ENCODE data around the gene PXT1.
"Not testable (repeated sequence)": the region's sequence is repeated elsewhere in the genome, so short reads cannot be mapped to it uniquely, and the experiment has no call there.

PXT1 gene

DNA sequence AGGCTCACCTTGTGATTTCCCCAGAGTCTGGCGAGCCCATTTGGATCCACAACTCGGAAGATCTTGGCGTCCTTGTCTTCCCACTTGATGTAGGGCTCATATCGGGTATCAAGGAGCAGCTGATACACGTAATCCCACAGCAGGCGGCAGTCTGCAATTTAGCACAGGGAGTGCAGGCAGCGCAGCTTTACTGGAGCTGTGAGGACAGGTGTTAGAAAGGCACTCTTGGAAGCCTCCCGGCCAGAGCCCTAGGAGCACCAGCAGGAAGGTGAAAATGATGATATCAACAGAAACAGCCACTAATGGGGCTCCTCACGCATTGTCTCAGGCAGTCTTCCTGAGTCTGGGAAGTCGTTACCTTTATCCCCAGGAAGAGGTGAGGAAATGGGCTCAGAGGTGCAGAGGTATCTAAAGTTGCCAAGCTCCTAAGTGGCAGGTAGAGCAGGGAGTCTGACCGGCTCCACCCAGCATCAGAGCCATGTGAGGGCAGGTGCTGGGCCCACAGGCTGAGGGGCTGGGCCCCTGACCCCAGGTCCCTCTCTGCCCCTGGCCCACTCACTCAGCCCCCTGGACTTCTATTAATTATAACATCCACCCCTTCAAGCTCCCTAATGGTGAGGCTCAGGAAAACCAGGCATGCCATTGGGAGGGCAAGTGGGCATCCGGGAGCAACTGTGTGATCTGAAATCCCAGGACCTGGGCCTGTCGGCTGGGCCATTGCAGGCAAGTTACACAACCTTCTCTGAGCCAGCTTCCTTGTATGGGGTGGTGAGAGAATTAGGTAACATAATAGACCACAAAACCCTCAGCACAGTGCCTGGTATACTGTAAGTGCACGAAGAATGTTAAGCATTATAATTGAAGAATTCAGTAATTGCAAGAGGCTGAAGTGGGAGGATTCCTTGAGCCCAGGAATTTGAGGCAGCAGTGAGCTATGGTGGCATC is 73.5 kb downstream of the PXT1 start:
- DNase-seq (ENCODE audit: low read depth), result peak; percentile 88

DNA sequence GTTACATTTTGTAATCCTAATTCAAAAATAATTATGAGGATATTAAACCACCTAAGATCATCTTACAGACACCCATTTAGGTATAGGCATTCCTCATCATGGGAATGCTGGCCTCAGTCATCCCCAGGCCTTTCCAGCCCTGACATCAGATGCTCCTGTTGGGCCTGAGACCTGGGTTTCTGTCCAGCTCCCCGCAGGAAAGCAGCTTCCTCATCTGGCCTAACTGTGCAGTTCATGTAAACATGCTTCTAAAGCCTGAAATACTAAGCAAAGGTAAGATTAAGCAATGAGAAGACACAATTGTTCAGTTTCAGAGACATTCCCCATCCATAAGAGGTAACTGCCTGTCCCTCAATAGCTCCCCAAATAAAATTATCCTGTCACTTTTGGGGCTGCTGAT is 74.2 kb downstream of the PXT1 start:
- DNase-seq (ENCODE audit: low read depth), result no peak

DNA sequence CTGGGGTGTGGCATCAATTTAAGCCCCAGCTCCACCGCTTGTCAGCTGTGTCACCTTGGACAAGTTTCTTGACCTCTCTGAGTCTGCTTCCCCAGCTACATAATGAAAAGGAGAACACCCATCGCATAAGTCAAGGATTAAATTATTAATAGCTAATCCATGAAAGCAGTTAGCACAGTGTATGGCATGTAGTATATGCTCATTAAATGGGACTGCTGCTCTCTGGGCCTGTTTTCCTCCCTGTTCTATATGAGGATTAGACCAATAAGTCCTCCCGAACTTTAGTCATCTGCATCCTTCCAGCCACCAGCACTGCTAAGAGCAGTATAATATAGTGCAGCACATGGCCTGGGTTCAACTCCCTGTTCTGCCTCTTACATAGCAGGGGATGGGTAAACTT is 74.9 kb downstream of the PXT1 start:
- no peak for DNase-seq (ENCODE audit: low read depth)

- no peak for DNase-seq (ENCODE audit: low read depth)
These were observed 77.8 kb downstream of the PXT1 start for GRCh38 chr6:36364669-36365479.

GRCh38 chr6:36364061-36364635 is 78.5 kb downstream of the PXT1 start:
- not testable (repeated sequence) for DNase-seq (ENCODE audit: low read depth)

DNA sequence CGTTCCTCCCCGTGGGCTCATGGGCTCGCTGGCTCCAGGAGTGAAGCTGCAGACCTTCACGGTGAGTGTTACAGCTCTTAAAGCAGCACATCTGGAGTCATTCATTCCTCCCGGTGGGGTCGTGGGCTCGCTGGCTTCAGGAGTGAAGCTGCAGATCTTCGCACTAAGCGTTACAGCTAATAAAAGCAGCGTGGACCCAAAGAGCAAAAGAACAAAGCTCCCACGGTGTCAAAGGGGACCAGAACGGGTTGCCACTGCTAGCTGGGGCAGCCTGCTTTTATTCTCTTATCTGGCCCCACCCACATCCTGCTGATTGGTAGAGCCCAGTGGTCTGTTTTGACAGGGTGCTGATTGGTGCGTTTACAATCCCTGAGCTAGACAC is 79.3 kb downstream of the PXT1 start:
- DNase-seq (ENCODE audit: low read depth), result not testable (repeated sequence)

GRCh38 chr6:36362551-36363370 is 79.9 kb downstream of the PXT1 start:
- no peak for DNase-seq (ENCODE audit: low read depth)

DNA sequence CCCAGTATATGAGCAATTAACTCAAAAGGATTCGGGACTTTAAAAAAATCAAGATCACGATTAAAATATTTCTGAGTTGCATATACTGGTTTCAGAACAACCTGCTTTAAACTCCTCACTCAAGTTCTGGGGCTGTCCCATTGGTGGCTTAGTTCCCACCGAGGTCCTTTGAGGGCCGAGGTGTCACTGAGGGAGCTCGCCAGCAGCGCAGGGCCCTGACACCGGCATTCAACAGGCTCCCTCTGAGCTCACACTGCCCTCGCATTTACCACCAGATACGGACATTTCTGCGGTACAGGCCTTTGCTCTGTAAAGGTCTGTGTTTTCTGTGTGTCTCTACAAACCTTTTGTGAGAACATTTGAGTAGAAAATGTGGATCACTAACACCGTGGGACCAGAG is 81.6 kb downstream of the PXT1 start:
- no peak for DNase-seq (ENCODE audit: low read depth)

GRCh38 chr6:36360241-36361054 is 82.2 kb downstream of the PXT1 start:
- DNase-seq (ENCODE audit: low read depth), result peak; percentile 57

GRCh38 chr6:36358226-36358915 is 84.3 kb downstream of the PXT1 start:
- DNase-seq (ENCODE audit: low read depth), result no peak

DNA sequence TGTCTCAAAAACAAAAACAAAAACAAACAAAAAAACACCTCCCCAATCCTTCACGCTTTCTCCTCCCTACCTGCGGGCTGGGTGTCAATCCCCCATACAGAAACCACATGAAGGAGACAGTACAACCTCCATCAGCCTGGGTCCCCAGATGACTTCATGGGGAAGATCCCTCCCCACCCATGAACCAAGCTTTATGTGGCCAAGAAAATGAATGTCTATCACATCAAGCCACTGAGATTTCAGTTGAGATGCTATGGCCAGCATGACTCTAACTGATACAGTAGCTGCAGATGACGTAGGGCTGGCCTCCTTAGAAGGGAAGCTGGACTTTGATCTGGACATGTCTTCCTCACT is 84.8 kb downstream of the PXT1 start:
- DNase-seq (ENCODE audit: low read depth), result no peak

DNA sequence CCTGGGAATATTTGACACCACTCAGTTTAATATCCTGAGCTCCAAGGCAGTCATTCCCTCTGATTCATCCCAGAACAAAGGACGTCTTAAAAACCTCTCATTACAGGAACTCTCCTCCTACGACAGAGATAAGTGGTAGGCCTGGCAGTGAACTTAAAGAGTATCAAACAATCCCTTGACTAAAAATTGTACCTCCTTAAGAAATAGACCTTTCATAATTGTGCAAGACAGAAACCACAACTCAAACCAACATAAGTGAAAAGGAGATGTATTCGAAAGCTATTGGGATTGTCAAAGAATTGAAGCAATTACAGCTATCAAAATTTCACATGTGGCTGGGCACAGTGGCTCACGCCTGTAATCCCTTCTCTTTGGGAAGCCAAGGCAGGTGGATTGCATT is 86.8 kb downstream of the PXT1 start:
- no peak for DNase-seq (ENCODE audit: low read depth)

- no peak for DNase-seq (ENCODE audit: low read depth)
These were observed 89.2 kb downstream of the PXT1 start for GRCh38 chr6:36353411-36353915.

DNA sequence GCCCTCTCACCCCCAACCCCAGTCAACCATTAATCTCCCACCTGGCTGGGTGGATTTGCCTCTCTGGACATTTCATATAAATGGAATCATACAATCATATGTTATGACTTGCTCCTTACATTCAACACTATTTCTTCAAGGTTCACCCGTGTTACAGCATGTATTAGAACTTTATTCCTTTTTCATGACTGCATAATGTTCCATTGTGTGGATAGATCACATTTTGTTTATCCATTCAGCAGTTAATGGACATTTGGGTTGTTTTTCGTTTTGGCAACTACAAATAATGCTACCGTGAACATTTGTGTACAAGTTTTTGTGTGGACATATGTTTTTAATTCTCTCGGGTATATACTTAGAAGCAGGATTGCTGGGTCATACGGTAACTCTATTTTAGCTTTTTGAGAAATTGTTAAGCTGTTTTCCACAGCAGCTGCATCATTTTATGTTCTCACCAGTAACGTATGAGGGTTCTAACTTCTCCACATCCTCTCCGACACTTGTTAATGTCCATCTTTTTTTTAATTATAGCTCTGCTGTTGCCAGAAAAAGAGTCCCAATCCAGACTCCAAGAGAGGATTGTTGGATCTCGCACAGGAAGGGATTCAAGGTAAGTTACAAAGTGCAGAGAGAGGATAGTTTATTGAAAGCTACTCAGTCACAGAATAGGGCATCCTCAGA is 90.0 kb downstream of the PXT1 start:
- no peak for DNase-seq (ENCODE audit: low read depth)

- DNase-seq (ENCODE audit: low read depth), result no peak
These were observed 91.7 kb downstream of the PXT1 start for GRCh38 chr6:36350681-36351571.

- no peak for DNase-seq (ENCODE audit: low read depth)
These were observed 92.6 kb downstream of the PXT1 start for GRCh38 chr6:36350082-36350481.

DNA sequence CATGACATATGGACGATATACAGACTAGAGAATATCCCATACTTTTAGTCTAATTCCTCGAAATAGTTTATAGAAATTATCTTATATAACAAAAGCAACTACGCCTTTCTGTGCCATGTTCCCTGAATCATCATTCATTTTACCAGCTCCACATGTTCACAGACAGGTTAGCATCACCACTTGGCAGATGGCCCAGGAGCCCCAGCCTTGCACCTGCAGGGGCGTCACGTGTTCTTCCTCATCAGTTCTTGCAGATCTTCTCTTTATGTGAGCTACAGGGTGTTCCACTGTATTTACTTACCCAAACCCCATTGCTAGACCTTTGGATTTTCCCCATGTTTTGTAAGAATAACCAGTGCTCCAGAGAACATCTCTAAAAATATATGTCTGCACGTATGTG is 93.4 kb downstream of the PXT1 start:
- no peak for DNase-seq (ENCODE audit: low read depth)

- DNase-seq (ENCODE audit: low read depth), result no peak
These were observed 95.0 kb downstream of the PXT1 start for GRCh38 chr6:36347621-36348020.
